HK-2 (cell line): ENCODE measurements around the gene LANCL3.
A peak's percentile ranks its signal among the peaks of the same experiment; 100 is the strongest.
"Not testable (repeated sequence)": the region's sequence is repeated elsewhere in the genome, so short reads cannot be mapped to it uniquely, and the experiment has no call there.

Experiments
- DNase-seq: peaks from one replicate; pipeline ENCODE4 v3.0.0-alpha.2; 2018; ENCODE audit not compliant: unreplicated experiment

LANCL3 gene

DNA sequence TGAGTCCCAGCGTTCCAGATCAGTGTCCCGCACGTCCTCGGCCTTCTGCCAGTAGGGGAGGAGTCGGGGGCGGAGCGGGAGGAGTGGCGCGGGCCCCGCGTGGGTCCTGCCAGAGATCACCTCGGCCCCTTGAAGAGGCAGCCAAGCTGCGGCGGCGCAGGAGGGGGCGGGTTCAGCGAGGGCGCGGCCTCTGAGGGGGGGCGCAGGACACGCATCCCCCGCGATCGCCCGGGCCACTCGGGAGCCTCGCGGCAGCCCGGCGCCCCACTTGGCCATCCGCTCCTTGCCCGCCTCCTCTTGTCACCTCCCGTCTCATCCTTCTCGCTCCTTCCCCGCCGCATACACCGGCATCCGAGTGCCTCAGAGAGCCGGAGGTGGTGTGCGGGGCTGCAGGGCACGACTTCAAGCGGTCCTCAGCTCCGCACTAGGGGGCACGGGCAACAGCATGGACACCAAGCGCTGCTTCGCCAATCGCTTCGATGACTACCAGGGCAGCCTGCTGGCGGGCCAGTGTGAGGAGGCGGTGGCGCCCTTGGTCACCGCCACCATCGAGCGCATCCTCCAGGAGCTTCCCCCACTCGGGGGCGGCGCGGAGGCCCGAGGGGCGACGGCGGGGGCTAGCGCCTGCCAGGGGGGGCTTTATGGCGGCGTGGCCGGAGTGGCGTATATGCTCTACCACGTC is at the start of gene LANCL3:
Gene LANCL3 (plus strand): TSS at position 236 of the 682 bp plus-strand sequence. CDS start 210 bp downstream, at position 446.
- peak; percentile 7 for DNase-seq

DNA sequence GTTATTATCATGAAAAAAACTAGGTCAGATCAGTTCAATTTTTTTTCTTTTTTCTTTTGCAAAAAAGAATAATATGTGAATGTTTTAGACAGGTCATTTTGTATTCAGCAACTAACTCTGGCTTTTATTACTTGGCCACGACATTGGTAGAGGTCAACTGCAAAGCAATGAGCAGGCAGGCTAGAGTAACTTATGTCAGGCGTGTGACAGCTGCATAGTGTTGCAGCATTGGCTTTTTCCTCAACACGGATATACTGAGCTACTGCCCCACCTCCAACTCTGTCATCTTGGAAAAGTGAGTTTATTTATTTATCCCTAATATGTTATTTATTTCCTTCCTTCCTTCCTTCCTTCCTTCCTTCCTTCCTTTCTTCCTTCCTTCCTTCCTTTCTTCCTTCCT is 47.8 kb upstream of the LANCL3 start:
- not testable (repeated sequence) for DNase-seq

DNA sequence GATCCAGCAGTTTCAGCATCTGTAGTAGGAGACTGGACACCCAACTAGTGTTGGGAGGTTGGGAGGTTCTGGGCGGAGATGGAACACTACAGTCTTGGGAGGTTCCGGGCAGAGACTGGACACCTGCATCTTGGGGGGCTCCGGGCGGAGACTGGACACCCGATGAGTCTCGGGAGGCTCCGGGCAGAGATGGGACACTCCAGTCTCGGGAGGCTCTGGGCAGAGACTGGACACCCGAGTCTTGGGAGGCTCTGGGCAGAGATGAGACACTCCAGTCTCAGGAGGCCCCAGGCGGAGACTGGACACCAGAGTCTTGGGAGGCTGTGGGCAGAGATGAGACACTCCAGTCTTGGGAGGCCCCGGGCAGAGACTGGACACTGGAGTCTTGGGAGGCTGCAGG is 29.5 kb upstream of the LANCL3 start:
- DNase-seq: no peak

DNA sequence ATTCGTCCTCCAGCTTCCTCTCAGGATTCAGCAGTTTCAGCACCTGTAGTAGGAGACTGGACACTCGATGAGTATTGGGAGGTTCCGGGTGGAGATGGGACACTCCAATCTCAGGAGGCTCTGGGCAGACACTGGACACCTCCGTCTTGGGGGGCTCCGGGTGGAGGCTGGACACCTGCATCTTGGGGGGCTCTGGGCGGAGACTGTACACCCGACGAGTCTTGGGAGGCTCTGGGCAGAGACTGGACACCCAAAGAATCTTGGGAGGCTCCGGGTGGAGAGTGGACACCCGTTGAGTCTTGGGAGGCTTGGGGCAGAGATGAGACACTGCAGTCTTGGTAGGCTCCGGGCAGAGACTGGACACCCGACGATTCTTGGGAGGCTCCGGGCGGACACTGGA is 28.7 kb upstream of the LANCL3 start:
- DNase-seq: no peak

DNA sequence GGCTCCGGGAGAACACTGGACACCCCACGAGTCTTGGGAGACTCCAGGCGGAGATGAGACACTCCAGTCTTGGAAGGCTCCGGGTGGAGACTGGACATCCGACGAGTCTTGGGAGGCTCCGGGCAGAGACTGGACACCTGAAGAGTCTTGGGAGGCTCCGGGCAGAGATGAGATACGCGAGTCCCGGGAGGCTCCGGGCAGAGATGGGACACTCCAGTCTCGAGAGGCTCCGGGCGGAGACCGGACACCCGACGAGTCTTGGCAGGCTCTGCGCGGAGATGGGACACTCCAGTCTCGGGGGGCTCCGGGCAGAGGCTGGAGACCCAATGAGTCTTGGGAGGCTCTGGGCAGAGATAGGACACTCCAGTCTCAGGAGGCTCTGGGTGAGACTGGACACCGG is 28.1 kb upstream of the LANCL3 start:
- DNase-seq: no peak

DNA sequence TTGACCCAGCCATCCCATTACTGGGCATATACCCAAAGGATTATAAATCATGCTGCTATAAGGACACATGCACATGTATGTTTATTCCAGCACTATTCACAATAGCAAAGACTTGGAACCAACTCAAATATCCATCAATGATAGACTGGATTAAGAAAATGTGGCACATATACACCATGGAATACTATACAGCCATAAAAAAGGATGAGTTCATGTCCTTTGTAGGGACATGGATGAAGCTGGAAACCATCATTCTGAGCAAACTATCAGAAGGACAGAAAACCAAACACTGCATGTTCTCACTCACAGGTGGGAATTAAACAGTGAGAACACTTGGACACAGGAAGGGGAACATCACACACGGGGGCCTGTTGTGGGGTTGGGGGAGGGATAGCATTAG is 26.9 kb upstream of the LANCL3 start:
- not testable (repeated sequence) for DNase-seq

DNA sequence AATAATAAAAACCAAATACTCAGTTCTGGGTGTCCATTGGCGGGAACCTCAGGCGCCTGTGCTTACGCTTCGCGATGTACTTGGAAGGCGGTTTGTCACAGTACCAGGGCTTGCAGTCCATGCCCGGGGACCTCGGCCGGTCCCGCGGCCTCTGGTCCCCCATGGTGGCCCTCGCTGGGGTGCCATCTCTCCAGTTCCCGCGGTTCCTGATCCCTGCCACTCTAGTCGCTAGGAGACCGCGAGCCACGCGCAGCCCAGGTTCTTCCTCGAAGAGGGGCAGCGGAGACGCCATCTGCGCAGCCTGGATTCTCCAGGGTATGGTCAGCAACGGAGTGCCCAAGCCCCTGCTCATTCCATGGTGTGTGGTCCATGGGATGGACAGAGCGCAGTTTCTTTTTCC is 26.4 kb upstream of the LANCL3 start:
- no peak for DNase-seq

DNA sequence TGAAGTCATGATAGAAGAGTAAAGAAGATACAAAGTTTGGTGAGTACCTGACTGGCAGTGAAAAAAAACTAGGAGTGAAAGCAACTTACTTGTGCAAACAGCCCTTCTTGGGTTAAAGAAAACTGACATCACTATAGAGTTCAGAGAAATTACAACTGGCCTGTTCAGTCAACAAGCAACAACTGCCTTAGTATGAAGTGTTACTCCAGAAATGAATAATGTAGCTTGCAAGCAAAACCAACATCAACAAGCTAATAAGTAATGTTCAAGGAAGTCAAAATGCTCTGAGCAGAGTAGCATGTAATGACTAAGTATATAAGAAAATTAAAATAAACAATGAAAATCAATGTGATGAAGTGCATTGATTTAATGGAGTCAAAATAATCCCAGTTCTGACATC is 21.8 kb upstream of the LANCL3 start:
- DNase-seq: not testable (repeated sequence)

DNA sequence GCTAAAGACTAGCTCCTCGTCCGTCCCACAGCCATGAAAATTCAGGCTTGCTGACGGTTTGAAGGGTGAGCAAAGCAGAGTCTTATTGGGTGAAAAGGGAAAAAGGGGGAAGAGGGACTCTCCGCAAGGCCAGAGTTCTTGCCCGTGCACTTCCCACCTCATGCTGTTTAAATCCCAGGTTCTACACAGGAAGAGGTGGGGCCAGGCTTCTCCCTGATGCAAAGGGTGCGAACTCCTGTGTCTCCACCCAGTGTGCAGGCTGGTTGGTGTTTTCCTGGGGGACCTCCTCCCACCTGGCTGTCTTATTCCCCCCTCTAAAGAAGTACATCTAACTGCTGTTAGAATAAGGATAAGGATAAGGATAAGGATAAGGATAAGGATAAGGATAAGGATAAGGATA is 18.0 kb upstream of the LANCL3 start:
- DNase-seq: no peak

DNA sequence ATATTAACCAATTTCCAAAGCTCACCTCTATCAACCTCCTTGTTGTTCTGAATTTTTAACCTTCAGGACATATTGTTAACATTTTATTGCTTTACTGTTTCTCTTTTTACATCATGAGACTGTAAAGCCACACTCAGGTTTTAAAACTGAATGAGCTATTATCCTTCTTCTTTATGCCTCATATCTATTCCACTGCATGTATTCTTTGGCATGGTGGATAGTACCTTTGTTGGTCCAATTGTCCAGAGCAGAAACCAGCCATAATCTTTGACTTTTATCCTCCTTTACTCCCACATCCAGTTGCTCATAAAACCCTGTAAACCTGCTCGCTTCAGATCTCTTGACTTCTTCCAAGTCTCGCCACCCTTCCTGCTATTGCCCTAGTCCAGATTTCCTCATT is 6.2 kb upstream of the LANCL3 start:
- DNase-seq: not testable (repeated sequence)

DNA sequence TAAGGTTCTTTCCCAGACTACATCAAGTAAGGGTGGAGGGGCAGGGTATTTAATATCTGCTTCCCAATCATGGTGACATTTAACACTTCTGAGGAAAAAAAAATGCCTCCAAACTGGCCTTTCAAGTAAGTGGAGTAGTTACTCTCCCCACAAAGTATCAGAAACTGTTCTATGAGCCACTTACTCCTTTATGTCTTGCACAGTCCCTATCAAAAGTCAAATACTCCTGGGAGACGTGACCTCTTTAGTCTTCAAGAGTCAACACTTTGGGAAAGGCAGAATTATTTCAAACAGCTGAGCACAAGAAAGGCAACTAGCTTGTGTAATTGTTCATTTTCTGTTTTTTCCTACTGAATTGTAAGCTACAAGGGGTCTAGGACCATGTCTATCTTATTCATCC is 1.1 kb upstream of the LANCL3 start:
- not testable (repeated sequence) for DNase-seq

DNA sequence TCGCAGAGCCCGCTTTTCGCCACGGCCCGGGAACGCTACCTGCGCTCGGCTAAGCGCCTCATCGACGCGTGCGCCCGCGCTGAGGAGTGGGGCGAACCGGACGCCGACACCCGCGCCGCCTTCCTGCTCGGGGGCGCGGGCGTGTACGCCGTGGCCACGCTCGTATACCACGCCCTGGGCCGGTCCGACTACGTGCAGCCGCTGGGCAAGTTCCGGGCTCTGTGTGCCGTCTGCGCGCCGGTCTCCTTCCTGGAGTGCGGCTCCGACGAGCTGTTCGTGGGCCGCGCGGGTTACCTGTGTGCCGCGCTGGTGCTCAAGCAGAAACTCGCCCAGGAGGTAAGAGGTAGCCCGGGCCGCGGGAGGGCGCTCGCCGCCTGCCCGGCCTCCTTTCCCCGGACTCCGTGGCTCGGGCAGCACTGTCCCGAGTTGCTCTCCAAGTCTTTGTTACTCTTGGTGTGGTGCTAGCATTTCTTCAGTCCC is 687 bp downstream of the LANCL3 start:
- peak; percentile 14 for DNase-seq

DNA sequence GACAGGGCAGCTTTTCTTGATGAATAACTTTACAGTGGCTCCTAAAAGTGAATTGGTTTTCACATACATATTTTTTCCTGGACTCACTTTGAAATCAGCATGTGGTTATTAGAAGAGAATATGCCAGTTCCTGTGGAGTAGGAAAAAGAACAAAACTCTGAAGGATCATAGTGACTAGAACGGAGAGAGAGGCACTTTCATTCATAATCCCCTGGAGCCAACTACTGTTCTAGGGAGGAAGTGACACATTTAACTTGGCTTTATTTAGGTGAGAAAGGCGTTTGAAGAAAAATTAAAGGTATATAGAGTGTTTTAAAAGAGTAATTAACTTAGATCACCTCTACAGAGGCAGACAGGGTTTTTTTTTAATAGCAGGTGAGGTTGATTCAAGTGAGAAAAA is 1.7 kb downstream of the LANCL3 start:
- not testable (repeated sequence) for DNase-seq

DNA sequence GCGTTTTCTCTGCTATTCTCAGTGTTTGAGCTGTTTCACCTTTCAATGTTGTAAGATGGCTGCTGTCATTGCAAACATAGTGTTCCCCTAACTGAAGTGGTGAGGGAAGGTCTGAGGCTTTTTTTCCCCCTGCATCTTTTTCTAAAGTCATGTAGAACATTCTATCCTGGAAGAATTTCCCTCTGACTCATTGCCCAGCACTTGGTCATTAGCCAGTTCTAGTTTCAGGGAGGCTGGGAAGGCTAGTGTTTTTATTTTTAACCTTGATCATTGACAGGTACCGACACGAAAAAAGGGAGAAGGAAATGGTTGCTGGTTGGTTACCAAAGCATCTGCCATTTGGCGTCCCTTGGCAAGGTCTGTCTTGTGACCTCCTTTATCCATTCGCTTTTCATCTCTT is 6.6 kb downstream of the LANCL3 start:
- DNase-seq: no peak

DNA sequence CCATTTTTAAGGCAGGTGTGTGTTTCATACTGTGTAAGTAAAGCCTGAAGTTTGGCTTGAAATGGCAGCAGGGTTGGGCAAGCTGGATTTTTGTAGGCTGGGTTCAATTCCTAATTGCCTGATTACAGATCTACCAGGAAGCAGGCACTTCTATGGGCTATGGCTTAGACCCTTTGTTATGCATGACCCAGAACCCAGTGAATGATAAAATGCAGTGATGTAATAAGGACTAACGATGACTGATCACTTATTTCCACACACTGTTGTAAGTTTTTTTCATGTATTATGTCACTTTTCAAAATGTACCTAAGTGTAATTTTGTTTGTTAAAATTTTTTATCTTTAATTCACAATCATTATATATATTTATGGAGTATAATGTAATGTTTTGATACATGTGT is 8.6 kb downstream of the LANCL3 start:
- DNase-seq: no peak

DNA sequence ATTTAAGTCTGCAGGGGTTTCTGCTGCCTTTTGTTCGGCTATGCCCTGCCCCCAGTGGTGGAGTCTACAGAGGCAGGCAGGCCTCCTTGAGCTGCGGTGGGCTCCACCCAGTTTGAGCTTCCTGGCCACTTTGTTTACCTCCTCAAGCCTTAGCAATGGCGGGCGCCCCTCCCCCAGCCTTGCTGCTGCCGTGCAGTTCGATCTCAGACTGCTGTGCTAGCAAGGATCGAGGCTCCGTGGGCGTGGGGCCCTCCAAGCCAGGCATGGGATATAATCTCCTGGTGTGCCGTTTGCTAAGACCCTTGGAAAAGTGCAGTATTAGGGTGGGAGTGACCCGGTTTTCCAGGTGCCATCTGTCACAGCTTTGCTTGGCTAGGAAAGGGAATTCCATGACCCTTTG is 15.9 kb downstream of the LANCL3 start:
- not testable (repeated sequence) for DNase-seq

DNA sequence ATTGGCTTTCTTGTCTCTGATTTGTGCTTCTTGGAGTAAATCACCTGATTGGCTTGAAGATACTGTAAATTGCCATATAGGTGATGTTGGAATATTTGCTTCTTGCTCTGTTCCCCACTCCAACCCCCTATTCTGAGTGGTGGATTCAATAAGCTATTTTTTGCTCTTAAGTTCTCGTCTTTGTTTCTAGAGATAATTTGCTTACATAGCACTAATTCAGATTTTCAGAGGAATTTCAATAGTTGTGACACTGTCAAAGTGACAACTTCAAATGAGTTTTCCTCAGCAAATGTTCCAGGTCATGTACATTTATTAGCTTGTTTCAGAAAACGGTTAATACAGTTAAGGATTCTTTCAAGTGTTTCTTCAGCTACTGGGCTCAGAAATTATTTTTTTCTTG is 18.6 kb downstream of the LANCL3 start:
- no peak for DNase-seq

DNA sequence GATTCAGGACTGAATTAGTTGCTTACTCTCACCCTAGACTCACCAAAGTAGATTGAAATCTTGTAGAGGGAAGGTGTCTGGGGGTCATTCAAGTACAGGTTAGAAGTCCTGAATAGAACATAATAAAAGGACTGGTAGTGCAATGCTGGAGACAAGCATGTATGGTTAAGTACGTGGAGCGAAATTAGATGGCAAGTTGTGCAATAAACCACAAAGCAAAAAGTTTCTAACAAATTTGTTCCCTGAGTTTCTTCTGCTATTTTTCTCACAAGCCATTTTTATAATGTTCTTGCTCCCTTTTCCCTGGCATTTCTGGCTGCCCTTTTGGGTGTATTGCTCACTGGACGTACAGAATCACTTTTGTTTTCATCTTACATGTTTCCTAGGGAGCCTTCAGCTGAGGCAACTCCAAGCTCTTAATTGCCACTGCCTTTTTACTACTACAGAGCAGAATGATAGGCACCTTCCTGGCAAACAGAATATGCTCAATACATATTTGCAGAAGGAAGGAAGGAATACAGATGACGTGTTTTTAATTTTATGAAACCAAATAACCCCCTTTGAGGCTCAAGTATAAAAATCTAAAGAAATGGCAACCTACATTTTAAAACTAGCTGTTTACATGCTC is 23.4 kb downstream of the LANCL3 start:
- no peak for DNase-seq

DNA sequence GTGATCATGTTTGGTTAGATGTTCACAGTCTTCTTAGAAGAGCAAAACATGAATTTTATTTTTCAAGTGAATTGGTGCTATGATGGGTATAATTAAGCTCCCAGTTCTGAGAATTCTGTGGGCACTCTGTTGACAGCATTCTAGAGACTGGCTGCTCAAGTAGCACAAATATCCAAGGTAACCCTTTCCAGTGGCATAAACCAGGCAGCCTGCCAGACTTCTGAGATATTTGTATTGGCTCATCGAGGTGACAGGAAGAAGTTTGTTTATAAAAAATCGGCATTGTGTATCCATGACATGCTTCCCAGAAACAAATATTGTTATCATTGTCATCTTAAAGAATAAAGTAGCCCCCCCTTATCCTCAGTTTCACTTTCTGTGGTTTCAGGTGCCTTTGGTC is 28.3 kb downstream of the LANCL3 start:
- no peak for DNase-seq

DNA sequence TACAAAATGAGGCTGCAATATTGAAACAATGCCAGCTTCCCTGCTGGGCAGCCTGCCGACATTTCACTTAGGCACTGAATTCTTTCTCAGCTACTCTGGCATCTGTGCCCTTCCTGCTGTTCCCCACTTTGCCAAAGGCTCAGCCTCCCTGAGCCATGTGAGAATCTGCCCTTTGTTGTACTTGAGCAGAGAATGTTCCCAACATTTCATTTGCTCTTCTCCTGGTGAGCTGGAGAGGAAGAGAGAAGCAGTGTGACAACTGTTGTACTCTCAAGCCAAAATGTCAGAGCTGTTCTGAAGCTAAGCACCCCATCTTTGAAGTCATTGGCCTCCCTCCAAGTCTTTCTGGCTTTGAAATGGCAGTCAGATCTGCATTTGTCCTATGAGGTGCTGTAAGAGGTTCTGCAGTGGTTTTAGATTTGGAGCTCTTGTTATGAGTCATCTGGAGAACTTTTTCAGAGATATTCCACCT is 32.5 kb downstream of the LANCL3 start:
- no peak for DNase-seq

DNA sequence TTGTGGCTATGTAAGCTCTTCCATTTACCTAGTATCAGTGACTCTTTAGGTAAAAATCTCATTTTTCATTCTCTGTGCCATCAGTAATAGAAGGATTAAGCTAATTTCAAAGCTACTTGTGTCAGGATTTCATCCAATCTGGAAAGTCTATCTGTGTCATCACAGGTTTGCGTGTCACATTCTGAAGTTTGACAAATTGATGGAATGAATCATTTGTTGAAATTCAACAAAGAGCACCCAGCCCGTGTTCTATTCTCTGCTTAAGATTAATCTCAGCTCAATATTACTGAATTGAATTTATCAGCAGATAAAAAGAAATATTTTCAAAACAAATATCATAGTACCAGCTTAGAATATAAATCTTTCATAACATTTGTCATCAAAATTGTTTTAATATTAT is 35.8 kb downstream of the LANCL3 start:
- DNase-seq: no peak

DNA sequence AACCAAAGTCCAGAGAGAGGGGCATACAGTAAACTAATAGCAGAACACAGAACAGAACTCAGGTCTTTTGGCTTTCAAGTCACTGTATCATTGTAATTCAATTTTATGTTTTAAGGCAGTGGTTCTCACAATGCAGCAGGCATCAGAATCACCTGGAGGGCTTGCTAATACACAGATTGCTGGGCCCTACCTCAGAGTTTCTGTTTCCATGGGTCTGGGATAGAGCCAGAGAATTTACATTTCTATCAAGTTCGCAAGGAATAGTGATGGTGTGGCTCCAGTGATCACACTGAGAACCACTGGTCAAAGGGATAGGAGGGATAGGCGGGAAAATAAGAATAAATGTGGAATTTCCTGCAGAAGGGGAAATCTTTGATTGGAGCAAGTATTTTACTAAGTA is 36.7 kb downstream of the LANCL3 start:
- DNase-seq: no peak

DNA sequence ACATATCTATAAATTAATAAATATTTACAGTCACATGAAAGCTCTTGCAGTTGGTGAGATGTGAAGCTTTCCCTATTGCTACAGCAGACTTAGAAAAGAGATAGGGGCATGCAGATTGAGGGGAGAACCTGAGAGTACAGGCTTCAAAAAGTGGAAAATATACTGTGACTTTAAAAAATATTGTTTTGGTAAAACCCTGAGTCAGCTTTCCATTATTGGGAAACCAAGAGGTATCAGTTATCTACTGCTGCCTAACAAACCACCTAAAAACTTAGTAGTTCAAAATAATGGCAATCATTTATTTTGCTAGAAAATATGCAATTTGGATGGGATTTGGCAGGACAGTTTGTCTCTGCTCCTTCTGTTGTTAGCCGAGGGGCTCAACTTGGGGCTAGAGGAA is 38.3 kb downstream of the LANCL3 start:
- no peak for DNase-seq

DNA sequence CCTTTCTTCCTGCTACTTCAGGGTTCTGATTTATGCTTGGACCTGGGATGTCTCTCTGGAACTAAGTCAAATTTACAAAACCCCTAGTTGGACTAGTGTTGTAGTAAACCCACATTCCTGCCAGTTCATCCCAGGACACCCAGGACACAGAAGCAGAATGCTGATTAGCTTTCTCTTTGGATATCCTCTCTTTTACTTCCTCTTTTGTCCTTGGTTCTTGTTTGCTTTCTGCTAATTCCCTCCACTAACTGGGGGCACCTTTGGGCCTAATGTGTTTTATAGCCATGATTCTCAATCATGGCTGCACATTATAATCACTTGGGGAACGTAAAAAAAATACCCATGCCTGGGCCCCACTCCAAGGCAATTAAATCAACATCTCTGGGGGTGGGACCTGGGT is 42.5 kb downstream of the LANCL3 start:
- DNase-seq: no peak
